Bronchial epithelial cell (primary cell): ENCODE data around the gene ACP2. TPM values are rescaled to one million over a fixed set of nuclear protein-coding genes. Genes with fewer than 3 reads are reported as not detected.

ENCODE experiments used
- DNase-seq: peaks from one replicate; pipeline ENCODE4 v3.0.0-alpha.2; 2010; ENCODE audit warnings: low read depth
- FAIRE-seq: peaks from 2 replicates; lab custom pipeline; 2011; peaks lifted over from hg19 to GRCh38; lab: Jason Lieb, UNC
- H3K27me3 ChIP-seq: 2 replicates; pipeline ENCODE4 v1.5.1; 2011; ENCODE audit warnings: low read length; ENCODE audit not compliant: control insufficient read depth, insufficient read depth
- H3K36me3 ChIP-seq: 2 replicates; pipeline ENCODE4 v1.5.1; 2011; ENCODE audit warnings: low read length; ENCODE audit not compliant: control insufficient read depth, insufficient read depth
- H3K4me3 ChIP-seq: 2 replicates; pipeline ENCODE4 v1.5.1; 2011; ENCODE audit warnings: mild to moderate bottlenecking, low read depth, low read length, control low read depth
- CTCF ChIP-seq: IDR thresholded peaks from 2 replicates; pipeline ENCODE4 v1.5.1; 2011; ENCODE audit warnings: mild to moderate bottlenecking, moderate library complexity, low read length, control low read depth, inconsistent platforms; ENCODE audit not compliant: insufficient read depth, severe bottlenecking
- total RNA-seq: library from RNA; depleted of rRNA; stranded (reverse); fragments of >200 nt; gene quantifications from 2 replicates; pipeline ENCODE4 v1.2.1, GENCODE V29; 2014

Gene ACP2
- 8.4 and 13.1 TPM in 2 replicates for total RNA-seq

- Histone ChIP-seq H3K36me3 (peaks cover 13% of the 10 kb centered on the region), H3K27me3 (no peaks in the 10 kb centered on the region), H3K4me3 (peak within 1 kb of the TSS; percentile 69)
- peak; percentile 74 for DNase-seq
- no peak for FAIRE-seq
- TF ChIP-seq CTCF, result peak; percentile 23
Measured at GRCh38 chr11:47248664-47249377, at the start of gene ACP2. Gene ACP2, minus strand, starts transcription at chr11:47248814. Its CDS starts 25 bp downstream, at chr11:47248789.

GRCh38 chr11:47296045-47296444 is 47.4 kb upstream of the ACP2 start:
- Histone ChIP-seq H3K27me3 (no peaks in the 10 kb centered on the region), H3K4me3 (no peak overlapping the region), H3K36me3 (peaks cover 9% of the 10 kb centered on the region)
- no peak for TF ChIP-seq CTCF
- DNase-seq (peak; percentile 12), FAIRE-seq (no peak)

- DNase-seq (no peak), FAIRE-seq (no peak)
- H3K27me3 ChIP-seq, result no peaks in the 10 kb centered on the region
- no peak for TF ChIP-seq CTCF
- H3K36me3 ChIP-seq, result peaks cover 9% of the 10 kb centered on the region
- H3K4me3 ChIP-seq, result no peak overlapping the region
Measured at GRCh38 chr11:47295385-47295784, 46.8 kb upstream of the ACP2 start.

GRCh38 chr11:47289856-47290255 is 41.2 kb upstream of the ACP2 start:
- no peak for TF ChIP-seq CTCF
- DNase-seq (no peak), FAIRE-seq (no peak)
- Histone ChIP-seq H3K4me3 (no peak overlapping the region), H3K36me3 (peaks cover 18% of the 10 kb centered on the region), H3K27me3 (no peaks in the 10 kb centered on the region)

- peaks cover 24% of the 10 kb centered on the region for H3K36me3 ChIP-seq
Measured at GRCh38 chr11:47288066-47288465, 39.5 kb upstream of the ACP2 start.

More at GRCh38 chr11:47288066-47288465, 39.5 kb upstream of the ACP2 start:
- no peak for FAIRE-seq
- Histone ChIP-seq H3K4me3 (no peak overlapping the region), H3K27me3 (no peaks in the 10 kb centered on the region)
- no peak for DNase-seq
- no peak for TF ChIP-seq CTCF
